RKO (cell line): ENCODE results near the gene GABRD.

ENCODE experiments used
- DNase-seq: peaks from one replicate; pipeline ENCODE4 v3.0.0-alpha.2; 2016; ENCODE audit warnings: low spot score

The GABRD gene

DNA sequence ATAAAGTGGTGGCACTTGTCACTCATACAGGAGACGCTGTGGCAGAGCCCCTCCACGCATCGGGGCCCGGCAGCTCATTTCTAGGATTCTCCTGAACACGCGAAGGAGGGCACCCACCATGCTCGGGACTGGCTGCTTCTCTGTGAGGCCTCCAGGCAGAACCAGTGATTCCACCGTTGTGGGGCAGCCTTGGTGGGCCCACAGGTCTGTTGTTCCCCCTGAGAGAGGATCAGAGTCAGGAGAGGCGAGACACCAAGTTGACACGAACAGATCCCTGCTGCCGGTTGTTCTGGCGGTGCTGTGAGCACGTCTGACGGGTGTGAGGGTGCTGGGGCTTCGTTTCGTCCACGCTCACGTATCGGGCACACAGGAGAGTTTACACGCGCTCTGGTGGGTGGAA is 57.7 kb downstream of the GABRD start:
- DNase-seq = no peak

DNA sequence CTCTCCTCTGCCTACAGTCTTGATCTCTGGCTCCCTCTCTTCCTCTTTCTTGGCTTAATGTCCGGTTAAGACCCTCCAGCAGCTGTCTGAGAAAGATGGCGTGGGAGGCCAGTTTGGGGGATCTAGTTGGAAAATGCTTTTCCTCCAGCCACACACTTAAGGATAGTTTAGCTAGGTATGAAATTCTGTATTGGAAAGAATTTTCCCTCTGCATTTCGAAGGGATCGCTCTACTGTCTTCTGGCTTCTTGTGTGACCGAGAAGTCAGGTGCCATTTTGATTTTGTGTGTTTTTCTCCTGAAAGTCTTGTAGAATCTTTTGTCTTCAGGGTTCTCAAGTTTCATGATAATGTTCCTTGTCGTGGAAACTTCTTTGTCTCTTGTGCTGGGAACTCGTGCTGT is 59.0 kb downstream of the GABRD start:
- DNase-seq = no peak

DNA sequence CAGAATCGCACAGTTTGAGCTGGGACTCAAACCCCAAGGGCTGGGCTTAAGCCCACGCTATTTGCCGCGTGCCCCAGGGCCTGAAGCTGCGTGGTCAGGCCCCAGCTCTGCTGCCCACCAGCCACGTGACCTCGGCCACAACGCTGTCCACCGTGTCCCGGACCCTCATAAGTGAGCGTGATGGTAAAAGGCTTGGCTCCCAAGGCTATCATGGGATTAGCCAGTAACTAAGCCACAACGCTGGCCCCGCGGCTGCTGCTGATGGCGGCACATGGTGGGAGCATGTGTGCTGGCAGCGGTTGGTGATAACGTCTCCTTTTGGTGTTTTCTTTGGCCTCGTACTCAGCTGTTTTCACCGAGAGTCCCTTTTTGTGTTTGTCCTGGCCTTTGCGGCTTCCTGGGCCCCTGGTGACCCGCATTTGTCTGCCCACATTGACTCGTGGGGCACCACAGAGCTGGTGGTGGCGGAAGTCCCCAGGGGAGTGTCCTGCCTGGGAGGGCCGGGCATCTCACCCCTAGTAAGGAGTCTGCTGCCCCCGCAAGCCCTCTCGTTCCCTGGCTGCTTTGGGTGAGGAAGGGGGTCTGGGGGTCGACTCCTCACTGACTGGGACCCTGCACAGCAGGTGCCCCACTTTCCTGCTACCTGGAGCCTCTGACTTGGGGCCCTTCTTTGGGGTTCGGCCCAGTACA is 60.4 kb downstream of the GABRD start:
- DNase-seq = no peak

DNA sequence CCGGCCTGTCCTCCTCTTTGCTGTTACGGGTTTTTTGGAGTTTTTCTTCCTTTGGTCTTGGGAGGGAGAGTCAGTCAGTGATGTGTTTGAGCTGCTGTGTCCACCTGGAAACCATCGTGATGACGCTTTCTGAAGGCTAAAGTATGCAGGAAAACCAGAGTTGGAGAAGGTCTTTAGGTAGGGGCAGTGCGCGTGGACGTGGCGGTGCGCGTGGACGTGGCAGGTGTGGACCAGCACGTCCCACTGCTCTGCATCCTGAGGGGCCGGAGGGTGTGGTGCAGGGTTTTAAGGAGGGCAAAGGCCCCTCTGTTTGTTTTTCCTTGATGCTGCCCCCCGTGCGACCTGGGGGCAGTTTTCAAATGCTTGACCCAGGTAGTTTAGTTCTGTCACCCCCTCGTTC is 61.0 kb downstream of the GABRD start:
- no peak for DNase-seq
